Loucy (cell line): ENCODE results near the gene ANKRD39.

Source experiments
- CTCF ChIP-seq: fragments of 200-600 bp; sonication (generic); conservative IDR thresholded peaks from 2 replicates; pipeline ENCODE4 v1.5.1; 2014; ENCODE audit warnings: mild to moderate bottlenecking, antibody characterized with exemption, low read length
- EZH2phosphoT487 ChIP-seq: fragments of 200-600 bp; IDR thresholded peaks from 2 replicates; pipeline ENCODE4 v1.6.1; 2018; ENCODE audit warnings: antibody characterized with exemption, mild to moderate bottlenecking, moderate library complexity, borderline replicate concordance

- TF ChIP-seq CTCF, result no peak
- no peak for TF ChIP-seq EZH2phosphoT487
These were observed 20.4 kb upstream of the ANKRD39 start for GRCh38 chr2:96878171-96878570.
